ENCODE data around the gene CDKN2D.

DNA sequence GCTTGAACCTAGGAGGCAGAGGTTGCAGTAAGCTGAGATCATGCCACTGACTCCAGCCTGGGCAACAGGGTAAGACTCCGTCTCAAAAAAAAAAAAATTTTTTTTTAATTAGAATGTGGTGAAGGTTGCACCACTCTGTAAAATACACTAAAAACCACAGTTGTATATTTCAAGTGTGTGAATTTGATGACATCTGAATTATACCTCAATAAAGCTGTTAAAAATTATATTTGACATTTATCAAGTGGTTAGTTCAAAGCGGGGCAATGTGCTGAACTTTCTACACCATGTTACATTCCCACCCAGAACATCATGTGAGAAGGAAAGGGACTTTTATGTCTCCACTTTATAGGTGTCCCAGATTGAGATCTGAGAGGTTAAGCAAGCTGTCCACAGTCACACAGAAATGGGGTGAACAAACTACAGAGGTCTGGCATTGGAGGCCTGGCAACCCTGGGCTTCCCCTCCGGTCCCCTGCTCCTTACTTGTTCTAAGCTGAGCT lies 45.6 kb downstream of the CDKN2D start:
- TF ChIP-seq POLR2A (IDR thresholded peaks at IDR 0.05; ENCODE audit: low read length) (no peak), GATA1 (IDR thresholded peaks at IDR 0.05; ENCODE audit: low read depth, low read length) (no peak)
